MM.1S (cell line): Measurements from ENCODE around the gene HOXA6.

ENCODE experiments used
- DNase-seq: peaks from one replicate; pipeline ENCODE4 v3.0.0-alpha.2; 2015
- H2AFZ ChIP-seq: fragments of 300-600 bp; sonication (generic); 2 replicates; pipeline ENCODE4 v1.6.0; 2016; ENCODE audit warnings: antibody characterized with exemption, low read length
- H3F3A ChIP-seq: fragments of 300-600 bp; sonication (generic); 2 replicates; pipeline ENCODE4 v1.6.1; 2016; ENCODE audit warnings: mild to moderate bottlenecking, antibody characterized with exemption, low read length, moderate library complexity, mixed read lengths; ENCODE audit not compliant: insufficient read depth
- H3K27ac ChIP-seq: fragments of 300-600 bp; sonication (generic); 2 replicates; pipeline ENCODE4 v1.5.1; 2016; ENCODE audit warnings: mild to moderate bottlenecking, low read length
- H3K27me3 ChIP-seq: fragments of 300-600 bp; sonication (generic); replicated peaks from 2 replicates; pipeline ENCODE4 v1.6.0; 2016; ENCODE audit warnings: low read length; ENCODE audit not compliant: insufficient read depth
- H3K36me3 ChIP-seq: fragments of 300-600 bp; sonication (generic); replicated peaks from 2 replicates; pipeline ENCODE4 v1.6.1; 2016; ENCODE audit warnings: mild to moderate bottlenecking, low read length, mixed read lengths; ENCODE audit not compliant: insufficient read depth
- H3K4me1 ChIP-seq: fragments of 300-600 bp; sonication (generic); 2 replicates; pipeline ENCODE4 v1.6.1; 2016; ENCODE audit warnings: low read length, mixed read lengths
- H3K4me2 ChIP-seq: fragments of 300-600 bp; sonication (generic); 2 replicates; pipeline ENCODE4 v1.6.0; 2016; ENCODE audit warnings: low read depth, low read length
- H3K4me3 ChIP-seq: fragments of 300-600 bp; sonication (generic); 2 replicates; pipeline ENCODE4 v1.5.1; 2016; ENCODE audit warnings: low read length, mixed read lengths
- H3K79me2 ChIP-seq: fragments of 300-600 bp; sonication (generic); 2 replicates; pipeline ENCODE4 v1.6.1; 2016; ENCODE audit warnings: mixed run types, low read length, mixed read lengths
- H3K9ac ChIP-seq: fragments of 300-600 bp; sonication (generic); 2 replicates; pipeline ENCODE4 v1.6.1; 2016; ENCODE audit warnings: low read length, mixed read lengths
- H3K9me2 ChIP-seq: fragments of 300-600 bp; sonication (generic); replicated peaks from 2 replicates; pipeline ENCODE4 v1.6.1; 2016; ENCODE audit warnings: mild to moderate bottlenecking, low read length, mixed read lengths; ENCODE audit not compliant: insufficient read depth
- H3K9me3 ChIP-seq: fragments of 300-600 bp; sonication (generic); replicated peaks from 2 replicates; pipeline ENCODE4 v1.6.1; 2016; ENCODE audit warnings: mild to moderate bottlenecking, low read length, mixed read lengths; ENCODE audit not compliant: insufficient read depth
- H4K20me1 ChIP-seq: fragments of 300-600 bp; sonication (generic); 2 replicates; pipeline ENCODE4 v1.6.1; 2016; ENCODE audit warnings: mild to moderate bottlenecking, low read length, moderate library complexity, mixed read lengths; ENCODE audit not compliant: insufficient read depth
- CTCF ChIP-seq: fragments of 300-600 bp; sonication (generic); IDR thresholded peaks from 2 replicates; pipeline ENCODE4 v1.5.1; 2016; ENCODE audit warnings: antibody characterized with exemption, low read length, mixed read lengths
- EZH2 ChIP-seq: fragments of 300-600 bp; sonication (generic); optimal IDR thresholded peaks from 2 replicates; pipeline ENCODE3; 2017; ENCODE audit warnings: low read depth, mild to moderate bottlenecking, antibody characterized with exemption, low read length, mixed read lengths
- EZH2phosphoT487 ChIP-seq: fragments of 300-600 bp; sonication (generic); IDR thresholded peaks from 2 replicates; pipeline ENCODE4 v1.6.1; 2018; ENCODE audit warnings: antibody characterized with exemption, low read length

HOXA6 gene

GRCh38 chr7:27194002-27194352 is 46.4 kb upstream of the HOXA6 start:
- no peaks in the 10 kb centered on the region for H3F3A ChIP-seq
- no peak overlapping the region for H3K4me3 ChIP-seq
- 0 out of 2 replicates have a peak, but pooled peaks cover 3% of the 10 kb centered on the region for H4K20me1 ChIP-seq
- no peaks in the 10 kb centered on the region for H3K36me3 ChIP-seq
- DNase-seq = no peak
- peaks cover 94% of the 10 kb centered on the region for H3K27me3 ChIP-seq
- H2AFZ ChIP-seq = no peak overlapping the region
- TF ChIP-seq CTCF = no peak
- no peak for TF ChIP-seq EZH2
- TF ChIP-seq EZH2phosphoT487 = no peak
- no peak overlapping the region for H3K4me2 ChIP-seq
- no peak overlapping the region for H3K9ac ChIP-seq
- no peaks in the 10 kb centered on the region for H3K9me3 ChIP-seq
- no peaks in the 10 kb centered on the region for H3K4me1 ChIP-seq
- H3K79me2 ChIP-seq = no peaks in the 10 kb centered on the region
- no peaks in the 10 kb centered on the region for H3K9me2 ChIP-seq
- H3K27ac ChIP-seq = no peak overlapping the region

- no peaks in the 10 kb centered on the region for H3K36me3 ChIP-seq
- peaks cover 94% of the 10 kb centered on the region for H3K27me3 ChIP-seq
- H2AFZ ChIP-seq = no peak overlapping the region
- H3K9me2 ChIP-seq = no peaks in the 10 kb centered on the region
- peak overlapping the region; percentile 79 for H3K4me2 ChIP-seq
- no peak overlapping the region for H3K27ac ChIP-seq
- H3F3A ChIP-seq = no peaks in the 10 kb centered on the region
- no peaks in the 10 kb centered on the region for H3K79me2 ChIP-seq
- H4K20me1 ChIP-seq = 0 out of 2 replicates have a peak, but pooled peaks cover 3% of the 10 kb centered on the region
- H3K9ac ChIP-seq = no peak overlapping the region
- no peaks in the 10 kb centered on the region for H3K9me3 ChIP-seq
- no peak for DNase-seq
- TF ChIP-seq EZH2phosphoT487 (no peak), CTCF (no peak), EZH2 (no peak)
- H3K4me3 ChIP-seq = peak overlapping the region; percentile 42
- H3K4me1 ChIP-seq = no peaks in the 10 kb centered on the region
Measured at GRCh38 chr7:27193335-27194001, 45.9 kb upstream of the HOXA6 start.

GRCh38 chr7:27192546-27193334 is 45.2 kb upstream of the HOXA6 start:
- Histone ChIP-seq H3K4me1 (no peaks in the 10 kb centered on the region), H3K9me3 (no peaks in the 10 kb centered on the region), H3F3A (no peaks in the 10 kb centered on the region), H3K9ac (no peak overlapping the region), H3K9me2 (no peaks in the 10 kb centered on the region), H3K27ac (no peak overlapping the region), H3K4me2 (peak overlapping the region; percentile 79), H2AFZ (no peak overlapping the region), H3K36me3 (no peaks in the 10 kb centered on the region), H3K27me3 (peaks cover 94% of the 10 kb centered on the region), H4K20me1 (0 out of 2 replicates have a peak, but pooled peaks cover 3% of the 10 kb centered on the region), H3K4me3 (peak overlapping the region; percentile 42), H3K79me2 (no peaks in the 10 kb centered on the region)
- no peak for DNase-seq
- TF ChIP-seq EZH2phosphoT487 = no peak
- TF ChIP-seq CTCF = no peak
- no peak for TF ChIP-seq EZH2
